Prostate gland (tissue), 2 donors: Measurements from ENCODE around the gene B3GNT7. TPM values are rescaled to one million over a fixed set of nuclear protein-coding genes. Genes with fewer than 3 reads are reported as not detected.

Experiments
- DNase-seq: peaks from one replicate; pipeline ENCODE4 v3.0.0-alpha.2; 2019; ENCODE audit warnings: low spot score
- H3K27ac ChIP-seq, 2 donors: fragments of 200-600 bp; sonication (generic); 2 replicates each; pipeline ENCODE4 v1.5.1; 2017 to 2019
- H3K27me3 ChIP-seq: fragments of 200-600 bp; sonication (generic); replicated peaks from 2 replicates; pipeline ENCODE4 v1.5.1; 2019; ENCODE audit not compliant: insufficient read depth
- H3K36me3 ChIP-seq, 2 donors: fragments of 200-600 bp; sonication (generic); 1 replicate in 1 of 2; 2 replicates in 1 of 2; pipeline versions ENCODE4 v1.5.1 to v1.8.1; 2017 to 2019
- H3K4me1 ChIP-seq: fragments of 200-600 bp; sonication (generic); replicated peaks from 2 replicates; pipeline ENCODE4 v1.5.1; 2019
- H3K4me3 ChIP-seq, 2 donors: fragments of 200-600 bp; sonication (generic); 2 replicates each; pipeline ENCODE4 v1.5.1; 2017 to 2019
- H3K9me3 ChIP-seq: fragments of 200-600 bp; sonication (generic); 2 replicates; pipeline ENCODE4 v1.5.1; 2017
- POLR2A ChIP-seq: fragments of 450-650 bp; IDR thresholded peaks from one replicate; pipeline ENCODE4 v1.6.1; 2016; ENCODE audit warnings: antibody characterized with exemption, mild to moderate bottlenecking
- POLR2AphosphoS5 ChIP-seq: sonication (generic); formaldehyde crosslinking; IDR thresholded peaks from one replicate; pipeline ENCODE4 v1.6.1; 2017; ENCODE audit warnings: antibody characterized with exemption
- WGBS: methylation state at CpG from one replicate; pipeline ENCODE4 v1.1.5; 2018; 5-methylcytosine and 5-hydroxymethylcytosine counted together
- intact Hi-C: fragments of 100-400 bp; cut with DNase I; formaldehyde crosslinking; loops from one replicate; pipeline ENCODE4 v1.14.2; 2022
- total RNA-seq, 2 donors: library from RNA; depleted of rRNA; stranded (reverse); fragments of >200 nt; gene quantifications; one replicate each; pipeline ENCODE4 v1.1.0, GENCODE V29; 2016
- TF ChIP-seq, protein P1 (sequence below), 4 experiments: fragments of 200-600 bp in 2 of 4; fragments of 450-650 bp in 2 of 4; sonication (generic) in 2 of 4; IDR thresholded peaks; 1 replicate in 3 of 4; 2 replicates in 1 of 4; pipeline ENCODE4 v1.5.1; 2016 to 2019; ENCODE audit warnings: antibody characterized with exemption in 4 of 4, mild to moderate bottlenecking in 2 of 4, moderate library complexity in 2 of 4

The B3GNT7 gene
- total RNA-seq, 2 donors from 2014 or later = 2.1 to 7.4 TPM

DNA sequence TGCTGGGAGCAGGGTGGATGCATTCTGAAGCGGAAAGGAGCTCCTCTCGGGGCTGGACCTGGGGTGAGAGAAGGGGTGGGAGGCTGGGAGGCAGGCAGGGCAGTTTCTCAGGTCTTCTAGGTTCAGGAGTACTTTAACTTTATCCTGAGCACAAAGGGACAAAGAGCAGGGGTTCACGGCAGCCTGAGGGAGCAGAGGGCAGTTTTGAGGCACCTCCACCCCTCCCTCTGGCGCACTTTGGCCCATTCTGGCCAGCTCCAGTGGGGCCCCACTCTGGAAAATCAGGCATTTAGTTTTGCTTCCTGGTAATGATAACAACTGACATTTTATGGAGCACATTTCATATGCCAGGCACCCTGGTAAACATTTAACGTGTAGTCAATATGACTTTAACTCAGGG is 14.3 kb downstream of the B3GNT7 start:
- Histone ChIP-seq H3K27ac (no peak overlapping the region), H3K36me3 (no peaks in the 10 kb centered on the region), H3K27me3 (no peaks in the 10 kb centered on the region), H3K4me1 (no peaks in the 10 kb centered on the region), H3K9me3 (no peaks in the 10 kb centered on the region), H3K4me3 (no peak overlapping the region)
- no peak for DNase-seq
- WGBS = 90% methylated on average over 5 of the region's 5 CpGs
- intact Hi-C loops = loop anchor here (5.0 kb wide), 2 partner anchors 112 to 307 kb away; no protein-coding TSS in a partner anchor
- no peak for TF ChIP-seq POLR2AphosphoS5
- TF ChIP-seq POLR2A = no peak
- TF ChIP-seq, protein P1, sequence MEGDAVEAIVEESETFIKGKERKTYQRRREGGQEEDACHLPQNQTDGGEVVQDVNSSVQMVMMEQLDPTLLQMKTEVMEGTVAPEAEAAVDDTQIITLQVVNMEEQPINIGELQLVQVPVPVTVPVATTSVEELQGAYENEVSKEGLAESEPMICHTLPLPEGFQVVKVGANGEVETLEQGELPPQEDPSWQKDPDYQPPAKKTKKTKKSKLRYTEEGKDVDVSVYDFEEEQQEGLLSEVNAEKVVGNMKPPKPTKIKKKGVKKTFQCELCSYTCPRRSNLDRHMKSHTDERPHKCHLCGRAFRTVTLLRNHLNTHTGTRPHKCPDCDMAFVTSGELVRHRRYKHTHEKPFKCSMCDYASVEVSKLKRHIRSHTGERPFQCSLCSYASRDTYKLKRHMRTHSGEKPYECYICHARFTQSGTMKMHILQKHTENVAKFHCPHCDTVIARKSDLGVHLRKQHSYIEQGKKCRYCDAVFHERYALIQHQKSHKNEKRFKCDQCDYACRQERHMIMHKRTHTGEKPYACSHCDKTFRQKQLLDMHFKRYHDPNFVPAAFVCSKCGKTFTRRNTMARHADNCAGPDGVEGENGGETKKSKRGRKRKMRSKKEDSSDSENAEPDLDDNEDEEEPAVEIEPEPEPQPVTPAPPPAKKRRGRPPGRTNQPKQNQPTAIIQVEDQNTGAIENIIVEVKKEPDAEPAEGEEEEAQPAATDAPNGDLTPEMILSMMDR (IDR thresholded peaks at IDR 0.05) = no peak

GRCh38 chr2:231410293-231411004 is 14.9 kb downstream of the B3GNT7 start:
- no peak for DNase-seq
- TF ChIP-seq POLR2A (no peak), POLR2AphosphoS5 (no peak)
- TF ChIP-seq, protein P1 (IDR thresholded peaks at IDR 0.05) = no peak
- Histone ChIP-seq H3K27me3 (no peaks in the 10 kb centered on the region), H3K4me3 (no peak overlapping the region), H3K4me1 (no peaks in the 10 kb centered on the region), H3K9me3 (no peaks in the 10 kb centered on the region), H3K36me3 (no peaks in the 10 kb centered on the region), H3K27ac (no peak overlapping the region)
- intact Hi-C loops = loop anchor here (5.0 kb wide), 2 partner anchors 113 to 308 kb away; no protein-coding TSS in a partner anchor
- 83% methylated on average over 6 of the region's 6 CpGs for WGBS

GRCh38 chr2:231411237-231411636 is 15.7 kb downstream of the B3GNT7 start:
- TF ChIP-seq, protein P1 (IDR thresholded peaks at IDR 0.05) = no peak
- TF ChIP-seq POLR2AphosphoS5 = no peak
- no peak for TF ChIP-seq POLR2A
- Histone ChIP-seq H3K9me3 (no peaks in the 10 kb centered on the region), H3K36me3 (no peaks in the 10 kb centered on the region), H3K27me3 (no peaks in the 10 kb centered on the region), H3K27ac (peak overlapping the region in 1 of 2 donors; percentile 29), H3K4me3 (no peak overlapping the region), H3K4me1 (no peaks in the 10 kb centered on the region)
- WGBS = 31% methylated on average over 3 of the region's 3 CpGs
- DNase-seq = no peak
- intact Hi-C loops = loop anchor here (5.0 kb wide), 2 partner anchors 114 to 309 kb away; no protein-coding TSS in a partner anchor

- peak; percentile 31 for TF ChIP-seq POLR2AphosphoS5
- TF ChIP-seq POLR2A = no peak
- TF ChIP-seq, protein P1 (IDR thresholded peaks at IDR 0.05) = peak; percentile 50 to 85 (median 78)
- Histone ChIP-seq H3K27ac (peak overlapping the region; percentile 29 to 60), H3K27me3 (no peaks in the 10 kb centered on the region), H3K36me3 (no peaks in the 10 kb centered on the region), H3K9me3 (no peaks in the 10 kb centered on the region), H3K4me1 (no peaks in the 10 kb centered on the region), H3K4me3 (peak overlapping the region; percentile 49 to 52)
- 3% methylated on average over 64 of the region's 67 CpGs for WGBS
- DNase-seq = peak; percentile 77
- intact Hi-C loops = loop anchor here (2.0 to 5.0 kb wide), 3 partner anchors 115 to 310 kb away; no protein-coding TSS in a partner anchor
Measured at GRCh38 chr2:231411831-231412617, 16.5 kb downstream of the B3GNT7 start.
